Stimulated activated CD4-positive, alpha-beta T cell treated with anti-CD3 and anti-CD28 coated beads, Interleukin-15, amount 100 ng/mL, for 24 hours (primary cell): ENCODE results near the gene DPP4.

Source experiments
- DNase-seq: peaks from one replicate; pipeline ENCODE4 v3.0.0-alpha.2; 2020

The DPP4 gene

DNA sequence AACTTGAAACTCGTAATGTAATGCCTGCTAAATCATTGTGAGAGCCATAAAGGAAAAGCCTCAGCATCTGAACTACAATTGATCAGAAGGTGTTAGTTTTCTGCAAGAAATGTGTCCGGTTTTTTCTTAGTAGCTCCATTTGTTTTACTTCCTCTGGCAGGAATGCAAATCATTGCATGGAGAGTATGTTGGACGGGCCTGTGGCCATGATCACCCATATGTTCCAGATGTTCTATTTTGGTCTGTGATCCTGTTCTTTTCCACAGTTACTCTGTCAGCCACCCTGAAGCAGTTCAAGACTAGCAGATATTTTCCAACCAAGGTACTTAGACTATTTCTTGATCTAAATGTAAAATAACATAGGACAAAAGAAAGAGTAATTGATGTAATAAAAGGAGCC lies 126.6 kb downstream of the DPP4 start:
- no peak for DNase-seq

DNA sequence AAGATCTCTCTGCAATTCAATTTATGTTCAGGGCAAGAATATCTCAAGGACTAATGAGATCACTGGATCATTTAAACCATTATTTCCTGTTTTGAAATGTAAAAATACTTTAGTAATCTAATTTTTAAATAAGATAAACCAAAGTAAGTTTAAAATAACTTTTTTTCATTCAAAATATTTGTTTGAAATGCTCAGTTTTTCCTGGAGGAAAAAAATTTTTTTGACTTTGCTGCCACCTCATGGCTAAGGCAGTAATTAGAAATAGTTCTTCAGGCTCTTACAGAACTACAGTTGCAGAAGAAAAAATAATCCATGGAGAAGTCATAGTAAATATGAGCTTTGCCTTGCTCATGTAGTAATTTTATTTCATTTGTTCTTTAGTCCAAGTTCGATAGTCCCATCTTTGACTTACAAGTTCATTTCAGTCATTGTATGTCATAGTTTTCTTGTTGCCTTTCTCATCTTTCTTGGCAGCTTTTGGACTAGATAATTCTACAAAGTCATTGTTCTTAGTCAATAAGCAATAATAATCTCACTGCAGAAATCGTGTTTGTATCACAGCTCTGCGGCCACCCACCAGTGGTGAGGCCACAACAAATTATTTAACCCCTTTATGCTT lies 127.4 kb downstream of the DPP4 start:
- no peak for DNase-seq

DNA sequence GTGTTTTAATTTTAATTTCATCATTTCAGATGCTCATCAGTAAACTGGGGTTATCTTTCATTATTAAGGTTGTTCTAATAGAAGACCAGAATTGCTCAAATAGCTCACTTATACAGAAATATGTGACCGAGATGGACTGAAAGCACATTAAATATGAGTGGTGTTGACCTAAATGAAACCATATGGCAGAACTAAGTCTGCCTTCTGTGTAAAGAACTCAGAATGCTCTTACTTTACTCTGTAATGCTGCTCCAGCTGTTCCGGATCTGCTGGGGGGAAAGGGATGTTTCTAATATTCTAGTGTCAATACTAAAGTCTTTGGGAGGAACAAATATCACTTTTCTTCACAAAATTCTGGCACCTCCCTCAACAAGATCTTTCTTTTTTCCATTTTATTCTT lies 131.0 kb downstream of the DPP4 start:
- DNase-seq, result no peak
